Spleen (tissue), 7 donors: ENCODE data around the gene BCORL1.

Experiments used
- CTCF ChIP-seq, 11 experiments: fragments of 200-600 bp in 7 of 11; fragments of 450-650 bp in 4 of 11; sonication (generic) in 4 of 11; IDR thresholded peaks in 8 of 11; conservative IDR thresholded peaks in 3 of 11; 1 replicate in 7 of 11; 2 replicates in 4 of 11; pipeline versions ENCODE4 v1.4.0 to v1.8.0; 2016 to 2021; ENCODE audit warnings: antibody characterized with exemption in 11 of 11, inconsistent platforms in 4 of 11, mild to moderate bottlenecking in 1 of 11
- POLR2A ChIP-seq, 3 donors: fragments of 450-650 bp; IDR thresholded peaks; one replicate each; pipeline ENCODE4 v1.5.1; 2017; ENCODE audit warnings: antibody characterized with exemption in 3 of 3, mild to moderate bottlenecking in 1 of 3
- POLR2AphosphoS5 ChIP-seq, 3 donors: sonication (generic); formaldehyde crosslinking; IDR thresholded peaks; one replicate each; pipeline ENCODE4 v1.5.1; 2017; ENCODE audit warnings: antibody characterized with exemption in 3 of 3
- donor health status: DM: no; HTN: no; CAD: no; lungs with moderate emphysema.
- donor health status: DM: no; HTN: no; CAD: no.
- donor health status: DM: no; HTN: no; CAD: no.

DNA sequence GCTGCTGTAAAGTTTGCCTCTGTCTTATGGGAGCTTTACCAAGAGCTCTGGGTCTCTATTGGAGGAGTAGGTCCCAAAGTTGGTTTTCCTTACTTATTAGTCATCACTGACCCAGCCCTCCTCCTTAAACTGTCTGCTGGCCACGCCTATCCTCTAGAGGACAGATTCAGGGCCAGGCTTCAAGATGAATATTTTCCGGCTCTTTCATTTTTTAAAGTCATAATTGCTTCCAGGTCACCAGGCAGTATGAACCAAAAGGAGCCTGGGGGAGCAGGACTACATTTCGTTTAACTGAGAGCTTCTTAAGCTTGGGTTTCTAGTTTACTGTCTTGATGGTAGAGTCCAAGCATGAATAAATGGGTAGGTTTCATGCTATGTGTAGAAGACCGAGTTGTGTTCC lies 13.7 kb downstream of the BCORL1 start:
- TF ChIP-seq CTCF (IDR thresholded peaks at IDR 0.05 in 8 of 11, conservative IDR thresholded peaks at IDR 0.05 in 3 of 11) (no peak), POLR2A (IDR thresholded peaks at IDR 0.05) (no peak), POLR2AphosphoS5 (IDR thresholded peaks at IDR 0.05) (no peak)
